ENCODE data around the gene VDAC1.
A peak's percentile ranks its signal among the peaks of the same experiment; 100 is the strongest.
"Not testable (repeated sequence)": the region's sequence is repeated elsewhere in the genome, so short reads cannot be mapped to it uniquely, and the experiment has no call there.

Gene VDAC1

DNA sequence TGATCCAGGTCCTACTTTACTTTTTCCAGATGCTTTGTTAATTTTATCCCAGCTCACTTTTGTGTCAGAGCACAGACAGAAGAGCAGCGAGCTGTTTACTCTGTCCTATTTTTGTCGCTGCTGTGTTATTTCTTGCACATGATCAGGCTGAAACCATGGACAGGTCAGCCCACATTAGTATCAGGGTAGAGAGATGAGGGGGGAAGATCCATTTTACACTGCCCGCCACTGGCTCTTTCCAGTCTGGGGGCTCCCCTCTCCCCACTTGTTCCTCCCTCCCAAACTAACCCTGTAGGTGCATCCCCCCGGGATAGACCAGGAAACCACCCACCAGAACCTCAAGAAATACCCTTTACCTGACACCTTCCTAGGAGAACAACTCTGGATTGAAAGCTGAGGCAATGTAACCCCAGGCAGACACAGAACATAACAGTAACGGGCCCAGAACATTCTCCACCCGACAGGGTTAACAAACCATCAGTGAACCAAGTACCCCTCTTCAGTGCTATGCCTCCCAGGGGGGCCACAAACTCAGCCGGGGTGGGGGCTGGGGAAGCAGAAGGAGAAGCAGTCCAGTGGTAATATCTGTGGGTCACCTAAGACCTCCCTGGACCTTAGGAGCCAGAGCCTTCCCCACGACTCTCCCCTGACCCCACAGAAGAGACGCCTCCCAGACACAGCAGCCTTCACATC is 10.3 kb downstream of the VDAC1 start:
- DNase-seq = no peak

DNA sequence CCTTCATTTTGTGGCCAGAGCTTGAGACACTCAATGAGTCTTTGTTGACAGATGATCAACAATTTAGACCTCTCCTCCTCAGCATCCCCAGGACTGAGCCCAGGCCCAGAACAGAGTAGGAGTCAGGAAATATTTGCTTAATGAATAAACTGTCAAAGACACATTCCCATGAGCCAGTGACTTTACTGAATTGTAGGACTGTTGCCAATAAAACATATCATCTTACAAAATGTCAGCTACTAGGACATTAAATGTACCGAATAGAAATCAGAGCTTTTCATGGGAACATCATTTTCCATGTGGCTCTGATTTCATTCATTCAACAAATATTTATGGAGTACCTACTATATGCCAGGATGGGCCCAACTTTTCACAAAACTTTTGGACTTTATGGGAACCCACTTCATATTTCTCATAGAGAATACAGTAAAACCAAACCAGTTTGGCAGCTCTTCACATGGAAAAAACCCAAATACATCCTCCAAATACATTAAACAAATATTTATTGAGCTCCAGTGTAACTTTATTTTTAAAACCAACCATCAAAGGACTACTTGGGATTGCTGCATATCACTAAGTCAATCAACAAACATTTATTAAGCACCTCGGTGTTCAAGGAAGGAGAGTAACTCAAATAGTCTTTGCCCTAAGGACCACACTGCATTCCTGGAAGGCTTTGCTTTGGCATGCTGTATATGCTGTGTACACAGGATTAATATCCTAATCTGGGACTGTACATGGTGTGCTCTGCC is 11.4 kb downstream of the VDAC1 start:
- no peak for DNase-seq

DNA sequence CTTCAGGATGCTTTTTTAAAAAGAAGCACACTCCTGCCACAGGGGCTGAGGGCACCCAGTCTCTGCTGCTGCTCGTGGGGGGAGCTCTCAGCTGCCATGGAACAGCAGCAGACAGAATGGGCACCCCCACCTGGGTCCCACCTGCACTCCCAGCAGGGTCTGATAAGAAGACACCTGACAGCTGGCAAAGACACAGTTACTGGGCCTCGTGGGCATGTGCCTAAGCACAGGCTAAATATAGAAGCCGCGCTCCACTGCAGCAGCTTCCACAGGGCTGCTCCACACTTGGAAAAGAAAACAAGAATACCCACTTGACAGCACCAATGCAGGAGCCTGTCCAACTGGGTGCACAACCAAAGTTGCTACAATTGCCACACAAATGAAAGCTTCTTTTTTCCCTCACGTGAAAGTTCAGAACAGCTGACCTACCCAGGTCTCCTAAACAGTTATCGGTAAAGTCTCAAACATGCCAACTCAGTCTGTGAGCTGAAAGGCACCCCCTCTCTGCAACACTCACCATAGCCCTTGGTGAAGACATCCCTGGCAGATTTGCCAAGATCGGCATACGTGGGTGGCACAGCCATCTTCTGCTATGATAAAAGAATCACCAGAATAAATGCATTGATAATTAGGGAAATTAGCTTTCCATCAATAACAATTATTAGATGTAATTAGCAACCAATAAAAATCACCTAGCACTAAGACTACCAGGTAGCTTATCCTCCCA is 12.2 kb downstream of the VDAC1 start:
- DNase-seq = no peak

DNA sequence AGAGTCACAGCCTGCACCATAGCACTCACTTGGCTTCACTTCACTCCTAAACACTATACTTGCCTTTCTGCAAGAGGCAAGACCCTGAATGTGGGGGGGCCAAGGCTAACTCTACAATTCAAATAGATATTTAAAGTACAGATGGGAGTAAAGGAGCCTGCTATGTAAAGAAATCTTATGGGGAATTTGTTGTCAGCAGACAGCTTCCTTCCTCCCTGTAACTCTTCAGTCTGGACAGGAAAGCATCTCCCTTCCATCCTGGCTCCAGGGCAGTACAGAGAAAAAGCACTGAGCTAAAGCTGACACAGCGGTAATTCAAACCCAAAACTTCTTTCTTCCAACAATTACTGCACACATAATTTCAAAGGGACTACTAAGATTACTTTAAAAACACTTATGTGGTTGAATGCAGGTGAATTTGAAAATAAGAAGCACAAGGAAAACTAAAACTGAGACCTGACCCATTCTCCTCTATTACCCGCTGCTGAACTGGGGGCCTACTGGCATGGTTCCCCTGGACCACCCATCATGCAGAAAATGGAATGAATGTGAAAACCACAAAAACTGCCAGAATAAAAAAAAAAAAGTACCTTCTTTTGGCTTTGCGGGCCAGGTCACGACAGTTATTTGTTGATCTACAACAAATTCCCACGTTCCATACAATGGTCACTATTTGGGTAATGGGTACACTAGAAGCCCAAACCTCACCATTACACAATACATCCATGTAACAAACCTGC is 13.4 kb downstream of the VDAC1 start:
- no peak for DNase-seq

DNA sequence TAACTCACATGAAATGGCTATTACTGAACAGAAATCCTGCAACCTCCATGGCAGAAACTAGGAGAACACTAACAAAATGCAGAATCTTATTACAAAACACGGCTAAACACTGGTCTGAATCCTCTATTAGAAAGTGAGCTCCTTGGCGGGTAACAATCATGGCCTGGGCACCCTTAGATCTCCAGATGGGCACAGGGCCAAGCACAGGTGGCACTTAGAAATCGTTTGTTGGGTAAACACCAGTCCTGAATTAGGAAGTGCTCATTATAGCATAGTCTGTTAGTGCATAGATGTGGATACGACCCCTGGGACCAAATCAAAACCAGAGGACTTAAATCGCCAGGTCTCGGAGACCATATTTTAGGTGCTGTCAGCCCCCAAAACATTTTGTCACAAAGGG is 14.4 kb downstream of the VDAC1 start:
- no peak for DNase-seq

DNA sequence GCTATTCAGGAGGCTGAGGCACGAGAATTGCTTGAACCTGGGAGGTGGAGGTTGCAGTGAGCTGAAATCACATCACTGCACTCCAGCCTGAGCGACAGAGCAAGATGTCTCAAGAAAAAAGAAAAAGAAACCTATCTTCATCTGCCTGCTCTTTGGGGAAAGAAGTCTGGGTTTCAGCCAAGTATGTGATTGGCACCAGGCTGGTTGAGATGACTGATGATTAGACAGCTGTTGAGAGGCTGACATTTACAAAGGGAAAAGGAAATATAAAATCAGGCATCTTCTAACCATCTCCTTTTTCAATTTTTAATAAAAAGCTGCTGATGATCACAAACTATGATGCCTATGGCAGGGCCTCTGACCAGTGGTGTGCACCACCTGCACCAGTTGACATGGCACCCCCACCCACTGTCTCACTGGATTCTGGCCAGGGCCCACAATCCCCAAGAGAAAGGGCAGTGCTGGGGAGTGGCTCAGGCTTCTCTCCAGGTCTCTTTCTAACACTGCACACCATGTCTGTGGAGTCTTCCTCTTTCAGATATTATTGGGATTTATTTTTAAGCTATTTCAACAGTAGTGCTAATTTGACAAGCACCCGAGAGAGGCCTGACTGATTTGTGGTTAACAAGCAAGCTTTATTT is 19.1 kb downstream of the VDAC1 start:
- DNase-seq = no peak

DNA sequence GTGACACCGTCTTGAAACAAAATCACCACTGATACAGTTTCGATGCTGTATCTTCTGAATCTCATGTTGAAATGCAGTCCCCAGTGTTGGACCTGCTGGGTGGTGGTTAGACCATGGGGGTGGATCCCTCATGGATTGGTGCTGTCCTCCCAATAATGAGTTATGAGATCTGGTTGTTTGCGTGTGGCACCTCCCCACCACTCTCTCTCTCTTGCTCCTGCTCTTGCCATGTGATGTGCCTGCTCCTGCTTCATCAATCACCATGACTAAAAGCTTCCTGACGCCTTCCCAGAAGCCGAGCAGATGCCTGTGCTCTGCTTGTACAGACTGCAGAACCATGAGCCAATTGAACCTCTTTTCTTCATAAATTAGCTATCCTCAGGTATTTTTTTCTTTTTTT is 21.1 kb downstream of the VDAC1 start:
- DNase-seq = no peak

DNA sequence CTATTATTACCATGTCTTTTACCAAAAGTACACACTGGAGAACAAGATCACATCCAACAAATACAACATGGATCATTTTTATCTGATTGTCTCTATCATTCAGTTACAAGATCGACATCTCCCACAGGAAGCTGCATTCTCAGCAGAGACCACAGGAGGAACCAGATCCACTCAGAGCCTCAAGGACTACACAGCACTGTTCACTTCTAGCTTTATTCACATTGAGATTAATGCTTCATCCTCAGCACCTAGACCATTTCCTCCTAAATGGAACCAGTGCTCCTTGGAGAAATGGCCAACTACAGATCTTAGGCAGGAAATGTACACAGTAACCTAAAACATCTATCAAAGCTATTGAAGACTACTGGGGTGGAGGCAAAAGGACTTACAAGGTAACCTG is 23.1 kb downstream of the VDAC1 start:
- no peak for DNase-seq

DNA sequence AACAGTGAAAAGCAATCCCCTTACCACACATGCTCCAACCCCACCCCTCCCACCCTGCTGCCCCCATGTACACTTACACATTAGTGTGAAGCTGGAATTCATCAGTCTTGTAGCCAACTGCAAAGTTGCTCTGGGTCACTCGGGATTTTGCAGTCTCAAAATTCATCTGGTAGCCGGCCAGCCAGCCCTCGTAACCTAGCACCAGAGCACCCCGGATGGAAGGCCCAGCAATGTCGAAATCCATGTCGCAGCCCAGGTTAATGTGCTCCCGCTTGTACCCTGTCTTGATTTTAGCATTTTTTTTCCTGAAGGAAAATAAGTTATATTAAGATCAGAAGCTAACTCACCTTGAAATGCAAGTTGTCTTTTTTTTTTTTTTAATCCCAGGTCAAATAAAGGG is 24.1 kb downstream of the VDAC1 start:
- DNase-seq = no peak

DNA sequence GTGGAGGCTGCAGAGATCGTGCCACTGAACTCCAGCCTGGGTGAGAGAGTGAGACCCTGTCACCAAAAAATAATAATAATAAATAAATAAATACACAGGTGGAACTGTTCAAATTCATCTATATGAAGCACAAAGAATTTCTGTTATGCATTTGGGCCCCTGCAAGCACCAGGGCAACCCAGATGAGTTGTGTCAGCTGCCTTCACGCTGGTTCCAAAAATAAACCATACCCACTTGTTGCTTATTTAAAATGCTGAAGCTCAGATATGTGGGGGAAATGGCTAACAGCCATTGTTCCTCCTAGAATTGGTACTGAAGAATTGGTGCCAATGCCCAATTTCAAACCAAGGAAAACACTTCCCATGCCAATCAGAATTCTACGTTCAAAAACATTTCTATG is 25.8 kb downstream of the VDAC1 start:
- DNase-seq = no peak

DNA sequence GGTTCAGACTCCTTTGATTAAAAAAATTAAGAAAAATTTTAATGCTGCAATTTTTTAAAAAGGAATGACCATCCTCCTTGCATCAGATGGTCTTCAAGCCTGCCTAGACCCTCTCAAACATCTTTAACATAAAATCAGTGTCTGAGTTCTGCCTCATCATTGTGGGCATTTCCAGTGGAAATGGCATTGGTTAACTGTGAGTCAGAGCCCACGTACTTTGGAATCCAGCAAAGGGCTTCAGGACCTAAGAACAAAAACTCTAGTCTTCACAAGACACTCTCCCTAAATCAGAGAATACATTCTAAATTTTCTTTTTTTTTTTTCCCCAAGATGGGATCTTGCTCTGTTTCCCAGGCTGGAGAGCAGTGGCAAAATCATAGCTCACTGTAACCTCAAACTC is 26.9 kb downstream of the VDAC1 start:
- no peak for DNase-seq

DNA sequence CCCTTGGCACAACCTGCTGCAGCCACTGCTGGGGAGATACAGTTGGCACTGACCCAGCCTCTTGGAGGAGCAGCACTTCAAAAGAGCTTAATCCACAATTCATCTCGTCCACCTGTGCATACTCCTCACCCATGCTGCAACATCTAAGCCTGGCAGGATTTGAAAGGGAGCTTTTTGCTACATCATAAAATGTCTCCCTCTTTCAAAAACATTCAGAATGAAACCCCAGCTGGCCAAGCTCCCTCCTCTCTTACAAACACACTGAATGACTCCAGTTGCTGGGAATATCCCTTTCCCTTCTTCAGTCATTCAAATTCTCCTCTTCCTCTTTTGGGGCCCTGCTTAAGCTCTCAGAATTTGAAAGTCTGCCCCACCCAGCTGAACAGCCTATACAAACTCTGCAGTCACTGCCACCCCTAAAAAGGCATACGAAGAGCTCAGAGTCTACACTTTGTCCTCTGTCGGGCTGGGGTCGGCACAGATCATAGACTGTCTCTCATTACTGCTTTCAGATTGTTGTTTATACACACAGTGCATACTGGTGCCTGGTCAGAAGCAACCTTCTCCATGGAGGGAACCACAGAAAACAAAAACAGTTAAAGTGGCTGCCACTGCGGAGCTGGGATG is 27.5 kb downstream of the VDAC1 start:
- no peak for DNase-seq

DNA sequence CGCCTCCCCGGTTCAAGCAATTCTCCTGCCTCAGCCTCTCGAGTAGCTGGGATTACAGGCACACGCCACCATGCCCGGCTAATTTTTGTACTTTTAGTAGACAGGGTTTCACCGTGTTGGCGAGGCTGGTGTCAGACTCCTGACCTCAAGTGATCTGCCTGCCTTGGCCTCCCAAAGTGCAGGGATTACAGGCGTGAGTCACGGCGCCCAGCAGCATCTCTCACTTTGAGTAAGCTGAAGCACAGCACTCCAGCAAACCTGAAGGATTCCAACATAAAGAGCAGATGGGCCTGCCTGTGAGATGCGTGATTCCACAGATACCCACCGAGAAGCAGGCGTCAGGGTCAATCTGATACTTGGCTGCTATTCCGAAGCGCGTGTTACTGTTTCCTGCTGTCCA is 29.2 kb downstream of the VDAC1 start:
- DNase-seq = not testable (repeated sequence)

DNA sequence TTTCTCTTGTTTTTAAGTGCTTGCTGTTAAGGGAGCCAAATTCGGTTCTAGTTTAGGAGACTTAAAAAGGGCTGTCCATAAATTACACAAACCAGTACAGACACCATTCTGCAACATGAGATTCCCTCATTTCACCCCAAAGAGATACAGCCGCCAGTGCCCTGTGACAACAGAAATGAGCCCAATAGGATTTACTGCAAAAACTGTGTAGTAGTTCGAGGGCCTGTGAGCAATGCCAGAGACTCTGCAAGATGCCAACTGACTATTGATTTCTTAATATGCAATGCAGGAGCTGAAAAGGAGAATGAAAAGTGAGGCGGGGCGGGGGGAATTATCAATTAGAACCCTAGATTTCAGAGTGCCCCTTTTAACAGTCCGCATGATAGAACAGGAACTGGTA is 30.6 kb downstream of the VDAC1 start:
- no peak for DNase-seq

DNA sequence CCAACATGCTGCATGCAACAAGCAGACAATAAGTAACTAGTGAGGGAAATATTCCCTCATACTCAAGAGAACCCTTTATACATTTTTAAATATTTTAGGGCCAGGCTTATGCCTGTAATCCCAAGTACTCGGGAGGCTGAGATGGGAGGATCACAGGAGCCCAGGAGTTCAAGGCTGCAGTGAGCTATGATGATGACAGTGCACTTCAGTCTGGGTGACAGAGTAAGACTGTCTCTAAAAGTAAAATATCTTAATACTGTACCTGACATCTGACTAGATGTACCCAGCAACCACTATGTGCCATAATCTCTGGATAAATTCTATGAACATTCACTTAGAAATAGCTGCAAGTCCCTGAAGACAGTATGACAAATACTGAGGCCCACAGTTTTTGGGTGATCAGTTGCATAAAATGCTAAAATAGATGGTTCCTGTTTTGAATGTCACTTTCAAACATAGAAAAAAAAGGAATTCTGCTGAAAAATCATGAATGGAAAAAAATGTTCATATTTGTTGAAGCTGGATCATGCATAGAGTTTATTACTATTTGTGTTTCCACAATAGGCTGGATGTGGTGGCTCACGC is 34.4 kb downstream of the VDAC1 start:
- DNase-seq = no peak

DNA sequence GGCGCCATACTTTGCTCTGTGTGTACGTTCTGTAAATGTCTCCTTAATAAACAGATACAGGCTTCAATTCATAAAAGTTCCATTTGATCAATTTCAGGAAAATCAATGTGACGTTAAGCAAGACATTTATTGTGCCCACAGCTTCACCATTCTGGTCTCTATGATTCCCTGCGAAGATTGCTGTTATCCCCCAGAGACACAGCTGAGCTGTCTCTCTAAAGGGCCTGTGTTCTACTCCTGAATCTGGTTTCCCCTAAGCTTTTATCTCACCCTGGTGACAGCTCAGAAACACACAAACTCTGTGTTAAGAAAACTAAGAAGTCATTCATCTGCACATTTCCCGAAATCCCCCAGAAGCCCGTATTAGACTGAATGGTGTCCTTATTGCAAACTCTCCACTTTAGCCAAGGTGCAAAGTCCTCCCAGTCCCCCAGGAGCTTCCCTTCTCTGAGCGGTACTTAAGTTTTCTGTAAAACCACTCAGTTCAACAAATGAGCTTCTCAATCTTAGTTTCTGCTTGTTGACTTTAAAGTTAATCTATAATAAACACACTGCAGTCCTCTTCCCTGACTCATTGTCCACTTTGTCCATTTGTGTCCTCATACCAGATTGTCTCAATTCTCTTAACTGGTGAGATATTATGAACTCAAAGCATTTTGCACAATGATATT is 35.0 kb downstream of the VDAC1 start:
- no peak for DNase-seq

DNA sequence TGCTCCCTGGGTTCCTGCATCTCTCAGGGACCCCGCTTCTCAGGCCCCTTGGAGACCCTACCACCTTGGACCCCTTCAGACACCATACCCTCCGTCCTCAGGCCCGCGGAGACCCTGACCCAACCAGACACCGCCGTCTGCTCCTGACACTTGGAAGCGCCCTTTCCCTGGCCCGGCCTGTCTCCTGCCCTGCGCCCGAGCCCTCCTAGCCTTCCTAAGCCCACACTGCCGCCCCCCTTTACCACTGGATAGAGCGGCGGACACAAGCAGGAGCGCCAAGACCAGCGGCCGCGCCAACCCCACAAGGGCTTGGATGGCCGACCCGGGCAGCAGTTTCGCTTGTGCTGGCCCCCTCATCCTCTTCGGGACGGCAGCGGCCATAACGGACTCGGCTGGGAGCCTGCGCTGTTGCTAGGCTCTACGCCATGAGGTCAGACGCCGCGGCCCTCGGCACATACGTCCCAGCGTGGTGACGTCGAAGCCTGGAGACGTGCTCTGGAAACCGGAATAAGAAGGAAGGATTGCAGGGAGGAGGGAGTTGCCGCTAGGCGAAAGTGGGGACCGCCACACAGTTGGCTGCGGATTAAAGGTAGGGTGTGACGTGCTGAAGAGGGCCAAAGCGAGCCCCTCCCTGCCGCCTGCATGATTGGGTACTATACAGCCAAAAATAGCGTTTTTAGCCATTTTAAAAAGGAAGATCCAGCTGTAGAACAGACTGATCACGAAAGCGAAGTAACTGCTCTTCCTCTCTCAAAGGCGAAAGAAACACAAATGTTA is 36.4 kb downstream of the VDAC1 start, which contains the start of gene C5orf15:
C5orf15 (minus strand) TSS at position 422 of the 777 bp plus-strand sequence; CDS start at position 381, 41 bp downstream.
- DNase-seq = peak; percentile 75 to 90 (median 84)

DNA sequence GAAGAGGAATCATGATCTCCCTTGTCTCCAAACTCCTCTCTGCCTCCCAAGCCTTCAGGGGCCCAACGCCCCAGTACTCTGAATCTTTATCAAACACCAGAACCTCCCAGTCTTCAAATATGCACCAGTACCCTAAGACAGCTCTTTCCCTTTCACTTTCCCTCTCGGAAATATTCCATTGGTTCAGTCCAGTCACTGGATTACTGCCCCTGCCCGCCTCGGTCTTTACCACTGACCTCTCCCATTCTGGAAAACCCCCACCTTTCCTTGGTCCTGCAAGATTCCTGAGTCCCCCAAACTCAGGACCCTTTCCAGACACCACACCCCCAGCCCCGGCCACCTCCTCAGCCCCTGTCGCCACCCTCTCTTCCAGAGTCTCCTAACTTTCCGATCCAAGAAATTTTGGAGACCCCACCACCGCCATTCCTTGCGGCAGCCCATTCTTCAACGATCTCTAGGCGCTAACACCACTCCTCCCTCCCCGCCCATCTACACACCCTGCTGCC is 37.0 kb downstream of the VDAC1 start:
- peak in 3 of 6 experiments; percentile 5 to 27 (median 5) for DNase-seq

DNA sequence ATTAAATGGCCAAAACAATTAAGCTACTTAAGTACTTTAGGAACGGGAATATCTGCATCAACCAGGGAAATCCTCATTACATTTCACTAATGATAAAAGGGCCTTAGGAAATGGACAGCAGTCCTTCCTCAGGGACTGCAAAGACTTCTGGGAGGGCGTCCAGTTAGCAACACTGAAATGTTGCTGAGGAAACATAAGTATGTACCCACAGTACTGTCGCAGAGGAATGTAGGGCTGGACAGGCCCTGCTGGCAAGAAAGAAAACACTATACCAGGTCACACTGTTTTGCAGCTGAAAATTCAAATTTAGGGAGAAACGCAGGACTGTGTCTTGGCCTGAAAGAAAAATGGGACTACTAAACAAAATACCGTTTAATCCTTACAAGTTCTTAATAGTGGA is 37.7 kb downstream of the VDAC1 start:
- no peak for DNase-seq

DNA sequence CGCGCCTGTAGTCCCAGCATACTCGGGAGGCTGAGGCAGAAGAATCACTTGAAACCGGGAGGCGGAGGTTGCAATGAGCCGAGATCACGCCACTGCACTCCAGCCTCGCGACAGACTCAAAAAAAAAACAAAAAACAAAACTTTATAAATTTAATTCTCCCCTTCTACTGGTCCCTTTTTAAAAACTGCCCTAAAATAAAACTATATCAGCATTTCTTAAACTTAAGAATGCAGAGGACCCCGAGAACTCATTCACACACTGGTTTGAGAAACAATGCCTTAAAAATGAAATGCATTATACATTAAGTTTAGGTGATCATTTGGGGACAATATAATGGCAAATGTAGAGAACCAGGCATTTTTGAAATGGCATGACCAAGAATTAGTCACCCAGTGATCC is 38.7 kb downstream of the VDAC1 start:
- DNase-seq = no peak

Measured in stimulated activated naive CD4-positive, alpha-beta T cell (primary cell).